PC-3 (cell line): ENCODE results near the gene HOXB2. TPM values are rescaled to one million over a fixed set of nuclear protein-coding genes. Genes with fewer than 3 reads are reported as not detected.
A peak's percentile ranks its signal among the peaks of the same experiment; 100 is the strongest.

ENCODE experiments used
- ATAC-seq: fragments of 200-7000 bp; cut with Tn5 transposase; 2 replicates; pipeline ENCODE4 v1.9.1; 2020; ENCODE audit warnings: mild to moderate bottlenecking, moderate library complexity
- BruUV-seq: library from RNA; stranded (reverse); fragments of 400-500 nt; replicated peaks from 2 replicates; lab custom pipeline; 2021; lab: Mats Ljungman, UMichigan
- CTCF ChIA-PET: fragments of 300-600 bp; sonication (Branson Sonifier 250); formaldehyde crosslinking; loops from one replicate; lab custom pipeline; 2022; ENCODE audit warnings: antibody characterized with exemption; lab: Charles Lee
- POLR2A ChIA-PET: fragments of 300-600 bp; sonication (Branson Sonifier 250); formaldehyde crosslinking; loops from one replicate; lab custom pipeline; 2022; ENCODE audit warnings: antibody characterized with exemption; ENCODE audit not compliant: unreplicated experiment; lab: Charles Lee
- DNase-seq: peaks from one replicate; pipeline ENCODE4 v3.0.0-alpha.2; 2015
- H2AFZ ChIP-seq: fragments of 300-600 bp; sonication (generic); 2 replicates; pipeline ENCODE4 v1.6.0; 2016; ENCODE audit warnings: antibody characterized with exemption, low read length
- H3F3A ChIP-seq: fragments of 300-600 bp; sonication (generic); one replicate; pipeline ENCODE4 v1.6.0; 2017; ENCODE audit warnings: antibody characterized with exemption, low read length, control low read depth, mild to moderate bottlenecking; ENCODE audit not compliant: unreplicated experiment
- H3K27ac ChIP-seq: fragments of 300-600 bp; sonication (generic); 2 replicates; pipeline ENCODE4 v1.5.1; 2016; ENCODE audit warnings: mild to moderate bottlenecking, low read length
- H3K27me3 ChIP-seq: fragments of 300-600 bp; sonication (generic); 2 replicates; pipeline ENCODE4 v1.6.1; 2016; ENCODE audit warnings: low read length, mixed read lengths
- H3K36me3 ChIP-seq: fragments of 300-600 bp; sonication (generic); 2 replicates; pipeline ENCODE4 v1.6.1; 2016; ENCODE audit warnings: low read depth, mixed run types, low read length, mixed read lengths
- H3K4me1 ChIP-seq: fragments of 300-600 bp; sonication (generic); 2 replicates; pipeline ENCODE4 v1.5.1; 2016; ENCODE audit warnings: low read length; ENCODE audit not compliant: insufficient read depth
- H3K4me2 ChIP-seq: fragments of 300-600 bp; sonication (generic); 2 replicates; pipeline ENCODE4 v1.6.0; 2016; ENCODE audit warnings: low read length
- H3K4me3 ChIP-seq: fragments of 300-600 bp; sonication (generic); 2 replicates; pipeline ENCODE4 v1.5.1; 2016; ENCODE audit warnings: mild to moderate bottlenecking, low read length, mixed read lengths
- H3K79me2 ChIP-seq: fragments of 300-600 bp; sonication (generic); 2 replicates; pipeline ENCODE4 v1.6.1; 2017; ENCODE audit warnings: low read length, mixed read lengths
- H3K9ac ChIP-seq: fragments of 300-600 bp; sonication (generic); 2 replicates; pipeline ENCODE4 v1.6.0; 2016; ENCODE audit warnings: mild to moderate bottlenecking, low read length
- H3K9me2 ChIP-seq: fragments of 300-600 bp; sonication (generic); replicated peaks from 2 replicates; pipeline ENCODE4 v1.6.1; 2016; ENCODE audit warnings: mixed run types, low read length, mixed read lengths
- H3K9me3 ChIP-seq: fragments of 300-600 bp; sonication (generic); 2 replicates; pipeline ENCODE4 v1.6.1; 2016; ENCODE audit warnings: low read length, mixed read lengths
- H4K20me1 ChIP-seq: fragments of 300-600 bp; sonication (generic); 2 replicates; pipeline ENCODE4 v1.6.1; 2016; ENCODE audit warnings: low read length, mixed read lengths
- CTCF ChIP-seq: fragments of 300-600 bp; sonication (generic); conservative IDR thresholded peaks from 2 replicates; pipeline ENCODE4 v1.5.1; 2017; ENCODE audit warnings: antibody characterized with exemption, low read depth, mild to moderate bottlenecking, low read length
- EZH2 ChIP-seq: fragments of 300-600 bp; sonication (generic); IDR thresholded peaks from one replicate; pipeline ENCODE4 v1.6.1; 2017; ENCODE audit warnings: antibody characterized with exemption, mild to moderate bottlenecking, low read length; ENCODE audit not compliant: unreplicated experiment
- EZH2phosphoT487 ChIP-seq: fragments of 300-600 bp; sonication (generic); IDR thresholded peaks from 2 replicates; pipeline ENCODE4 v1.6.1; 2018; ENCODE audit warnings: mild to moderate bottlenecking, antibody characterized with exemption, low read length, borderline replicate concordance
- intact Hi-C: fragments of 100-400 bp; cut with micrococcal nuclease; formaldehyde crosslinking; loops from 2 replicates; pipeline ENCODE4 v1.9.0; 2023
- total RNA-seq: library from RNA; depleted of rRNA; stranded (reverse); fragments of >200 nt; gene quantifications from 2 replicates; pipeline ENCODE4 v1.2.3, GENCODE V29; 2014

The HOXB2 gene
- total RNA-seq, 1 experiment from 2014 or later = 1.1 TPM

GRCh38 chr17:48542114-48542656 lies 2.7 kb downstream of the HOXB2 start:
- Histone ChIP-seq H2AFZ (no peak overlapping the region), H3F3A (no peaks in the 10 kb centered on the region), H3K4me2 (peak overlapping the region; percentile 50), H3K27me3 (no peaks in the 10 kb centered on the region), H3K36me3 (no peaks in the 10 kb centered on the region), H3K4me1 (0 out of 2 replicates have a peak, but pooled peaks cover 2% of the 10 kb centered on the region), H3K9ac (no peak overlapping the region), H3K9me2 (no peaks in the 10 kb centered on the region), H3K27ac (no peak overlapping the region), H3K79me2 (no peaks in the 10 kb centered on the region), H3K9me3 (no peaks in the 10 kb centered on the region), H3K4me3 (no peak overlapping the region), H4K20me1 (no peaks in the 10 kb centered on the region)
- no peak for ATAC-seq
- ChIA-PET POLR2A (no interaction called here), CTCF (interaction anchor here (0.6 kb wide), 1 partner anchor 36 kb away, joined by 3 read pairs; no protein-coding TSS in a partner anchor)
- BruUV-seq = no TSS peak
- no peak for DNase-seq
- no peak for TF ChIP-seq CTCF
- TF ChIP-seq EZH2 = no peak
- TF ChIP-seq EZH2phosphoT487 = no peak
- intact Hi-C loops = no loop called here

GRCh38 chr17:48541577-48542113 lies 3.3 kb downstream of the HOXB2 start:
- Histone ChIP-seq H3K4me3 (no peak overlapping the region), H3F3A (no peaks in the 10 kb centered on the region), H3K27ac (no peak overlapping the region), H4K20me1 (no peaks in the 10 kb centered on the region), H3K27me3 (no peaks in the 10 kb centered on the region), H3K9ac (no peak overlapping the region), H3K36me3 (no peaks in the 10 kb centered on the region), H3K9me3 (no peaks in the 10 kb centered on the region), H2AFZ (no peak overlapping the region), H3K4me2 (no peak overlapping the region), H3K4me1 (0 out of 2 replicates have a peak, but pooled peaks cover 3% of the 10 kb centered on the region), H3K79me2 (no peaks in the 10 kb centered on the region), H3K9me2 (no peaks in the 10 kb centered on the region)
- no peak for ATAC-seq
- DNase-seq = no peak
- POLR2A ChIA-PET = no interaction called here
- CTCF ChIA-PET = interaction anchor here (0.6 kb wide), 1 partner anchor 36 kb away, joined by 3 read pairs; no protein-coding TSS in a partner anchor
- no TSS peak for BruUV-seq
- intact Hi-C loops = no loop called here
- TF ChIP-seq EZH2phosphoT487 (no peak), EZH2 (no peak), CTCF (no peak)

GRCh38 chr17:48541036-48541576 lies 3.8 kb downstream of the HOXB2 start:
- POLR2A ChIA-PET = no interaction called here

More at GRCh38 chr17:48541036-48541576, 3.8 kb downstream of the HOXB2 start:
- H3K4me3 ChIP-seq = no peak overlapping the region
- CTCF ChIA-PET = no interaction called here
- no peak overlapping the region for H3K9ac ChIP-seq
- H3K79me2 ChIP-seq = no peaks in the 10 kb centered on the region
- H3K4me1 ChIP-seq = 0 out of 2 replicates have a peak, but pooled peaks cover 3% of the 10 kb centered on the region
- ATAC-seq (no peak), DNase-seq (no peak)
- H3K9me2 ChIP-seq = no peaks in the 10 kb centered on the region
- TF ChIP-seq EZH2 (no peak), CTCF (no peak), EZH2phosphoT487 (no peak)
- H3K36me3 ChIP-seq = no peaks in the 10 kb centered on the region
- H4K20me1 ChIP-seq = no peaks in the 10 kb centered on the region
- no peaks in the 10 kb centered on the region for H3F3A ChIP-seq
- H3K4me2 ChIP-seq = no peak overlapping the region
- no peak overlapping the region for H3K27ac ChIP-seq
- H2AFZ ChIP-seq = no peak overlapping the region
- BruUV-seq = no TSS peak
- intact Hi-C loops = no loop called here
- no peaks in the 10 kb centered on the region for H3K9me3 ChIP-seq
- no peaks in the 10 kb centered on the region for H3K27me3 ChIP-seq
